ENCODE results near the gene KRTAP9-3. TPM values are rescaled to one million over a fixed set of nuclear protein-coding genes. Genes with fewer than 3 reads are reported as not detected.
"Not testable (repeated sequence)": the region's sequence is repeated elsewhere in the genome, so short reads cannot be mapped to it uniquely, and the experiment has no call there.

The KRTAP9-3 gene
- total RNA-seq, 1 donor from 2014 or later, result not detected

- no peak for DNase-seq (ENCODE audit: low read depth in 2 of 2)
Observed at GRCh38 chr17:41251261-41251660, 19.0 kb downstream of the KRTAP9-3 start.

- DNase-seq (ENCODE audit: low read depth in 2 of 2), result no peak
Observed at GRCh38 chr17:41254861-41255260, 22.6 kb downstream of the KRTAP9-3 start.

- not testable (repeated sequence) for DNase-seq (ENCODE audit: low read depth in 2 of 2)
Observed at GRCh38 chr17:41255381-41256290, 23.4 kb downstream of the KRTAP9-3 start, which contains the start of gene KRTAP9-9. Gene KRTAP9-9, plus strand, starts transcription at chr17:41255384.

- DNase-seq (ENCODE audit: low read depth in 2 of 2), result no peak
Observed at GRCh38 chr17:41256291-41256685, 24.0 kb downstream of the KRTAP9-3 start.

- no peak for DNase-seq (ENCODE audit: low read depth in 2 of 2)
Observed at GRCh38 chr17:41258406-41258805, 26.2 kb downstream of the KRTAP9-3 start.

GRCh38 chr17:41263212-41263611, 31.0 kb downstream of the KRTAP9-3 start:
- DNase-seq (ENCODE audit: low read depth in 2 of 2), result no peak

- no peak for DNase-seq (ENCODE audit: low read depth in 2 of 2)
Observed at GRCh38 chr17:41264599-41264998, 32.4 kb downstream of the KRTAP9-3 start.

- no peak for DNase-seq (ENCODE audit: low read depth in 2 of 2)
Observed at GRCh38 chr17:41265078-41265477, 32.8 kb downstream of the KRTAP9-3 start, which contains the start of gene KRTAP9-6. Gene KRTAP9-6, plus strand, starts transcription at chr17:41265378. Its CDS starts 0 bp downstream, at chr17:41265378.

- no peak for DNase-seq (ENCODE audit: low read depth in 2 of 2)
Observed at GRCh38 chr17:41267711-41268110, 35.5 kb downstream of the KRTAP9-3 start.

GRCh38 chr17:41271323-41271722, 39.1 kb downstream of the KRTAP9-3 start:
- not testable (repeated sequence) for DNase-seq (ENCODE audit: low read depth in 2 of 2)

GRCh38 chr17:41271858-41272257, 39.6 kb downstream of the KRTAP9-3 start:
- DNase-seq (ENCODE audit: low read depth in 2 of 2), result no peak

- not testable (repeated sequence) for DNase-seq (ENCODE audit: low read depth in 2 of 2)
Observed at GRCh38 chr17:41275648-41276190, 43.5 kb downstream of the KRTAP9-3 start, which contains the start of gene KRTAP9-7. Gene KRTAP9-7, plus strand, starts transcription at chr17:41275698. Its CDS starts 0 bp downstream, at chr17:41275698.

- DNase-seq (ENCODE audit: low read depth in 2 of 2), result no peak
Observed at GRCh38 chr17:41278176-41278955, 46.1 kb downstream of the KRTAP9-3 start.

Other genes with a start within 250 kb of the KRTAP9-3 start
- not detected in 2 replicates for gene KRT40, start 248.1 kb upstream of the KRTAP9-3 start, total RNA-seq
- not detected in 2 replicates for gene KRTAP3-3, start 238.3 kb upstream of the KRTAP9-3 start, total RNA-seq
- not detected in 2 replicates for gene KRTAP3-2, start 232.5 kb upstream of the KRTAP9-3 start, total RNA-seq
- gene KRTAP3-1, start 223.3 kb upstream of the KRTAP9-3 start, total RNA-seq, result not detected in 2 replicates
- not detected in 2 replicates for gene KRTAP1-5, start 205.2 kb upstream of the KRTAP9-3 start, total RNA-seq
- gene KRTAP1-4, start 202.3 kb upstream of the KRTAP9-3 start, total RNA-seq, result not detected in 2 replicates
- gene KRTAP1-3, start 197.6 kb upstream of the KRTAP9-3 start, total RNA-seq, result not detected in 2 replicates
- gene KRTAP1-1, start 191.0 kb upstream of the KRTAP9-3 start, total RNA-seq, result not detected in 2 replicates
- not detected in 2 replicates for gene KRTAP2-1, start 185.1 kb upstream of the KRTAP9-3 start, total RNA-seq
- not detected in 2 replicates for gene KRTAP2-2, start 177.2 kb upstream of the KRTAP9-3 start, total RNA-seq
- not detected in 2 replicates for gene KRTAP2-3, start 172.3 kb upstream of the KRTAP9-3 start, total RNA-seq
- gene KRTAP2-4, start 166.6 kb upstream of the KRTAP9-3 start, total RNA-seq, result not detected in 2 replicates
- not detected in 2 replicates for gene KRTAP4-7, start 148.3 kb upstream of the KRTAP9-3 start, total RNA-seq
- not detected in 2 replicates for gene KRTAP4-8, start 134.3 kb upstream of the KRTAP9-3 start, total RNA-seq
- not detected in 2 replicates for gene KRTAP4-16, start 130.2 kb upstream of the KRTAP9-3 start, total RNA-seq
- gene KRTAP4-9, start 127.1 kb upstream of the KRTAP9-3 start, total RNA-seq, result not detected in 2 replicates
- not detected in 2 replicates for gene KRTAP4-11, start 114.1 kb upstream of the KRTAP9-3 start, total RNA-seq
- not detected in 2 replicates for gene KRTAP4-12, start 108.3 kb upstream of the KRTAP9-3 start, total RNA-seq
- not detected in 2 replicates for gene KRTAP4-6, start 91.9 kb upstream of the KRTAP9-3 start, total RNA-seq
- gene KRTAP4-5, start 82.6 kb upstream of the KRTAP9-3 start, total RNA-seq, result not detected in 2 replicates
- not detected in 2 replicates for gene KRTAP4-4, start 71.7 kb upstream of the KRTAP9-3 start, total RNA-seq
- gene KRTAP4-3, start 64.2 kb upstream of the KRTAP9-3 start, total RNA-seq, result not detected in 2 replicates
- not detected in 2 replicates for gene KRTAP4-2, start 54.2 kb upstream of the KRTAP9-3 start, total RNA-seq
- not detected in 2 replicates for gene KRTAP4-1, start 47.5 kb upstream of the KRTAP9-3 start, total RNA-seq
- gene KRTAP9-1, start 42.6 kb upstream of the KRTAP9-3 start, total RNA-seq, result not detected in 2 replicates
- not detected in 2 replicates for gene KRTAP9-2, start 5.8 kb upstream of the KRTAP9-3 start, total RNA-seq
- not detected in 2 replicates for gene KRTAP9-8, start 5.5 kb downstream of the KRTAP9-3 start, total RNA-seq
- not detected in 2 replicates for gene KRTAP9-4, start 17.2 kb downstream of the KRTAP9-3 start, total RNA-seq
- gene KRTAP9-9, start 22.9 kb downstream of the KRTAP9-3 start, total RNA-seq, result not detected in 2 replicates
- not detected in 2 replicates for gene KRTAP9-6, start 32.9 kb downstream of the KRTAP9-3 start, total RNA-seq
- not detected in 2 replicates for gene KRTAP9-7, start 43.2 kb downstream of the KRTAP9-3 start, total RNA-seq
- not detected in 2 replicates for gene KRTAP29-1, start 70.4 kb downstream of the KRTAP9-3 start, total RNA-seq
- not detected in 2 replicates for gene KRTAP16-1, start 76.9 kb downstream of the KRTAP9-3 start, total RNA-seq
- not detected in 2 replicates for gene KRTAP17-1, start 83.3 kb downstream of the KRTAP9-3 start, total RNA-seq
- not detected in 2 replicates for gene KRT33A, start 118.4 kb downstream of the KRTAP9-3 start, total RNA-seq
- gene KRT33B, start 137.4 kb downstream of the KRTAP9-3 start, total RNA-seq, result not detected in 2 replicates
- under 0.01 TPM in 1 of 2 replicates, not detected in the other for gene KRT34, start 149.9 kb downstream of the KRTAP9-3 start, total RNA-seq
- not detected in 2 replicates for gene KRT31, start 165.2 kb downstream of the KRTAP9-3 start, total RNA-seq
- gene KRT37, start 192.1 kb downstream of the KRTAP9-3 start, total RNA-seq, result not detected in 2 replicates
- not detected in 2 replicates for gene KRT38, start 208.5 kb downstream of the KRTAP9-3 start, total RNA-seq
- not detected in 2 replicates for gene KRT32, start 234.9 kb downstream of the KRTAP9-3 start, total RNA-seq
- not detected in 2 replicates for gene KRT35, start 248.7 kb downstream of the KRTAP9-3 start, total RNA-seq